Coronary artery (tissue), 2 donors: Measurements from ENCODE around the gene DYNLT4.

Source experiments
- DNase-seq: peaks from one replicate; pipeline ENCODE4 v3.0.0-alpha.2; 2017; ENCODE audit warnings: low spot score
- H3K27ac ChIP-seq, 2 donors: fragments of 200-600 bp; sonication (generic); one replicate each; pipeline ENCODE4 v1.5.1; 2016 to 2019
- H3K4me3 ChIP-seq: fragments of 200-600 bp; sonication (generic); 2 replicates; pipeline ENCODE4 v1.5.1; 2016; ENCODE audit warnings: mild to moderate bottlenecking, moderate library complexity
- TF ChIP-seq, protein P1 (sequence below): fragments of 200-600 bp; sonication (generic); IDR thresholded peaks from one replicate; pipeline ENCODE4 v1.5.1; 2019; ENCODE audit warnings: antibody characterized with exemption

Gene DYNLT4

GRCh38 chr1:44757420-44757819 lies 49.7 kb downstream of the DYNLT4 start:
- DNase-seq = no peak
- Histone ChIP-seq H3K4me3 (no peak overlapping the region), H3K27ac (no peak overlapping the region)
- TF ChIP-seq, protein P1, sequence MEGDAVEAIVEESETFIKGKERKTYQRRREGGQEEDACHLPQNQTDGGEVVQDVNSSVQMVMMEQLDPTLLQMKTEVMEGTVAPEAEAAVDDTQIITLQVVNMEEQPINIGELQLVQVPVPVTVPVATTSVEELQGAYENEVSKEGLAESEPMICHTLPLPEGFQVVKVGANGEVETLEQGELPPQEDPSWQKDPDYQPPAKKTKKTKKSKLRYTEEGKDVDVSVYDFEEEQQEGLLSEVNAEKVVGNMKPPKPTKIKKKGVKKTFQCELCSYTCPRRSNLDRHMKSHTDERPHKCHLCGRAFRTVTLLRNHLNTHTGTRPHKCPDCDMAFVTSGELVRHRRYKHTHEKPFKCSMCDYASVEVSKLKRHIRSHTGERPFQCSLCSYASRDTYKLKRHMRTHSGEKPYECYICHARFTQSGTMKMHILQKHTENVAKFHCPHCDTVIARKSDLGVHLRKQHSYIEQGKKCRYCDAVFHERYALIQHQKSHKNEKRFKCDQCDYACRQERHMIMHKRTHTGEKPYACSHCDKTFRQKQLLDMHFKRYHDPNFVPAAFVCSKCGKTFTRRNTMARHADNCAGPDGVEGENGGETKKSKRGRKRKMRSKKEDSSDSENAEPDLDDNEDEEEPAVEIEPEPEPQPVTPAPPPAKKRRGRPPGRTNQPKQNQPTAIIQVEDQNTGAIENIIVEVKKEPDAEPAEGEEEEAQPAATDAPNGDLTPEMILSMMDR = no peak
